CD4-positive, alpha-beta T cell treated with Interleukin-1 beta for 1 hour (primary cell): ENCODE data around the gene FURIN.
"Not testable (repeated sequence)": the region's sequence is repeated elsewhere in the genome, so short reads cannot be mapped to it uniquely, and the experiment has no call there.

Source experiments
- DNase-seq, 2 donors: peaks; one replicate each; pipeline ENCODE4 v3.0.0-alpha.2; 2020 to 2022

The FURIN gene

GRCh38 chr15:90871139-90871715, 2.8 kb downstream of the FURIN start:
- DNase-seq = peak; percentile 15 to 28

- DNase-seq = no peak
These were observed 3.5 kb downstream of the FURIN start for GRCh38 chr15:90871716-90872485.

DNA sequence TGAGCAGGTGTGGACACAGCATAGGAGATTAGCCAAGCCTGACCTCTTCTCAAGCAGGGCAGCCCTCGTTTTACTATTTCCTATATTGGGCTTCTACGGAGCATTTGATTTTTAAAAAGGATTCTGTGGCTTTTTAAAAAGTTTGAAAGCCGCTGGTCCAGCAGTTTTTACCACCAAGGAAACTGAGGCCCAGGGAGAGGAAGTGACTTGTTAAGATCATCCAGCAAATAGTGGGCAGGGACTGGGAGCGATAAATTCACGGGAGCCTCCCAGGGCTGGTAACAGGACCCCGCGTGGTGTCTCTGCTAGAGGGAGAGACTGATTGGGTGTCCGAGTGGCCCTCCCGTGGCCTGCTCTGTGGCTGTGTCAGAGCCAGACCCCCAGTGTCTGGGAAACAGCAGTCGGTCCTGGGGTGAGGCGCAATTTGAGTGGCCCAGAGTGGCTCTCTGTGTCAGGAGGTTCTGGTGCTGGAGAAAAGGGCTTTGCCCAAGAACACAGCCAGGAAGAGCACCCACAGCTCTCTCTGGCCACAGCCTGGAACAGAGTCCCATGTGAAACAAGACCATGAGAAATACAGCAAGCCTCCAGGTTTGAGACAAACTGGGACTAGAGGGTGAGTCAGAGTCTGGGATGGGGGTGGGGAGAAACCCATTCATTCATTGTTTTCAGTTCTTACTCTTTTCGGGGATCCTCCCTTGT, 4.2 kb downstream of the FURIN start:
- DNase-seq = peak in 1 of 2 donors; percentile 17

- DNase-seq = no peak
These were observed 5.2 kb downstream of the FURIN start for GRCh38 chr15:90873488-90873997.

GRCh38 chr15:90873998-90874605, 5.7 kb downstream of the FURIN start:
- no peak for DNase-seq

DNA sequence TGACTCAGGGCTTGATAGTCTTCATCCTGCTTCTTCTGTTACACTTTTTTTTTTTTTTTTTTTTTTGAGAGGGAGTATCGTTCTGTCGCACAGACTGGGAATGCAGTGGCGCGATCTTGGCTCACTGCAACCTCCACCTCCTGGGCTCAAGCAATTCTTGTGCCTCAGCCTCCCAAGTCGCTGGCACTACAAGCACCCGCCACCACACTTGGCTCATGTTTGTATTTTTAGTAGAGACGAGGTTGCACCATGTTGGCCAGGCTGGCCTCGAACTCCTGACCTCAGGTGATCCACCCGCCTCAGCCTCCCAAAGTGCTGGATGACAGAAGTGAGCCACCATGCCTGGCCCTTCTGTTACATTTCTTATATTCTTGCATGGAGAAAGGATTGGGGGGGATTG, 6.6 kb downstream of the FURIN start:
- not testable (repeated sequence) for DNase-seq

- DNase-seq = no peak
These were observed 7.2 kb downstream of the FURIN start for GRCh38 chr15:90875549-90875981.

DNA sequence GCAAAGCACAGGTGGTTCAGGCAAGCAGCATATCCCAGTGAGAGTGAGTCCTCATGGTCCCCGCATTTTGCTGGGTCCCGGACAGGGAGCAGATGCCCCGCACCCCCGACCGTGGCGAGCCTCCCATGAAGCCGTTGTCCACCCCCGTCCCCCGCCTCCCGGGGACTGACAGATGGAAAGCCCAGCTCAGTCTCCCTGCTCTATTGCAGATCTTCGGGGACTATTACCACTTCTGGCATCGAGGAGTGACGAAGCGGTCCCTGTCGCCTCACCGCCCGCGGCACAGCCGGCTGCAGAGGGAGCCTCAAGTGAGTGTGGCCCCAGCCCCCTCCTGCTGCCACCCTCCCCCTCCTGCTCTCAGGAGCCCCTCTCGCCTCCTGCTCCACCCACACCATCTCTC, 7.7 kb downstream of the FURIN start:
- no peak for DNase-seq

DNA sequence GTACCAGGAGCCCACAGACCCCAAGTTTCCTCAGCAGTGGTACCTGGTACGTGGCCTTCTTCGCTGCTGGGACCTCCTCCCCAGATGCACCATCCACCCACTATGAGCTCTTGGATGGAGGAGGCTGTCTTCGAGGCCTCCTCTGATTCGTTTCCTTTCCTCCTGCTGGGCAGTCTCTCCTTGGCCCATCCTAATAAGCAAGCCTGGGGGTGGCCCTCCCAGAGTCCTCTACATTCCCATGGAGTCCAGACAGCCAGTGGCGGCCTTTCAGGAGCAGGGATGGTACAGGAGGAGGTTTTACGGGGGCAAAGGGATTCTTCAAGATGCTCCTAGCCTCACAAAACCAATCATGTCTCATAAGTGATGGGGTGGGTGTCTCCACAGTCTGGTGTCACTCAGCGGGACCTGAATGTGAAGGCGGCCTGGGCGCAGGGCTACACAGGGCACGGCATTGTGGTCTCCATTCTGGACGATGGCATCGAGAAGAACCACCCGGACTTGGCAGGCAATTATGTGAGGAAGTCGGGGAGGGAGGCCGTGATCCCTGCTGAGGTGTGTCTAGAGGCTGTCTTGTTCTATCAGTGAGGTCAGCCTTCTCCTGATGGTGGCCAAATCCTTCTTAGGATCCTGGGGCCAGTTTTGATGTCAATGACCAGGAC, 8.3 kb downstream of the FURIN start:
- no peak for DNase-seq

GRCh38 chr15:90877315-90877714, 8.9 kb downstream of the FURIN start:
- no peak for DNase-seq

- no peak for DNase-seq
These were observed 9.6 kb downstream of the FURIN start for GRCh38 chr15:90877996-90878395.

- DNase-seq = no peak
These were observed 10.3 kb downstream of the FURIN start for GRCh38 chr15:90878660-90879059.

DNA sequence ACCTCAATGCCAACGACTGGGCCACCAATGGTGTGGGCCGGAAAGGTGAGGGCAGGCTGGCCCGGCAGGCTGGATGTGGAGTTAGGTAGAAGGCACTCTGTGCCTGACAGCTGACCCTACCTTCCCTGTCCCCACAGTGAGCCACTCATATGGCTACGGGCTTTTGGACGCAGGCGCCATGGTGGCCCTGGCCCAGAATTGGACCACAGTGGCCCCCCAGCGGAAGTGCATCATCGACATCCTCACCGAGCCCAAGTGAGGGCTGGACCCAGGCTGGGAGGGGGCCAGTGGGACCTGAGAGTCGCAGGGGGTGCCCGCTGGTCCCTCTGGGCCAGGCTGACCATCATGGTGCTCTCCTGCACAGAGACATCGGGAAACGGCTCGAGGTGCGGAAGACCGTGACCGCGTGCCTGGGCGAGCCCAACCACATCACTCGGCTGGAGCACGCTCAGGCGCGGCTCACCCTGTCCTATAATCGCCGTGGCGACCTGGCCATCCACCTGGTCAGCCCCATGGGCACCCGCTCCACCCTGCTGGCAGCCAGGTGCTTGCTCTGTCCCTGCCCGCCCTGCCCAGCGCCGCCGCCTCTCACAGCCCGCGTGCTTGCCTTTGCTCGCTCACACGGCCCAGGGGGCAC, 11.5 kb downstream of the FURIN start:
- no peak for DNase-seq

DNA sequence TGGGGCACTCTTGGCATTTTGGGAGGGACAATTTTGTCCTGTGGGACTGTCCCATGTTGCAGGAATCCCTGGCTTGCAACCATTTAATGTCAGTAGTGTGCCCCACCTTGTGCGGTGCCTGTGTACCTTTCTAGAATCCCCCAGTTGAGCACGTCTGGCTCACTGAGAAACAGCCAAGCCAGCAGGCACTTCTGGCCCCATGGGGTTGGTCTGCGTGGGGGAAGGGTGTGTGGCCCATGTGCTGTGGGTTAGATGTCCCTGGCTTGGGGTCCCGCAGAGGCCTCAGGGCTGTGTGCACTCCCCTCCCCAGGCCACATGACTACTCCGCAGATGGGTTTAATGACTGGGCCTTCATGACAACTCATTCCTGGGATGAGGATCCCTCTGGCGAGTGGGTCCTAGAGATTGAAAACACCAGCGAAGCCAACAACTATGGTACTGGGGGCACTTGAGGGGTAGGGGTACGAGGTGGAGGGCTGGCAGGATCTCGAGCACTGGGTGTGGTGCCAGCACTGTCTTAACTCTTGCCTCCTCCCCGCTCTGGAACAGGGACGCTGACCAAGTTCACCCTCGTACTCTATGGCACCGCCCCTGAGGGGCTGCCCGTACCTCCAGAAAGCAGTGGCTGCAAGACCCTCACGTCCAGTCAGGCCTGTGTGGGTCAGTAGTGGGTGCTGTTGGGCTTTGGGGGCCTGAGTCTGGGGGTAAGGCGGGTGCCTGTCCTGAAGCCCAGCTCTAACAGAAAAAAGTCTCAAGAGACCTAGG, 12.2 kb downstream of the FURIN start:
- no peak for DNase-seq

- no peak for DNase-seq
These were observed 13.0 kb downstream of the FURIN start for GRCh38 chr15:90881181-90881977.

DNA sequence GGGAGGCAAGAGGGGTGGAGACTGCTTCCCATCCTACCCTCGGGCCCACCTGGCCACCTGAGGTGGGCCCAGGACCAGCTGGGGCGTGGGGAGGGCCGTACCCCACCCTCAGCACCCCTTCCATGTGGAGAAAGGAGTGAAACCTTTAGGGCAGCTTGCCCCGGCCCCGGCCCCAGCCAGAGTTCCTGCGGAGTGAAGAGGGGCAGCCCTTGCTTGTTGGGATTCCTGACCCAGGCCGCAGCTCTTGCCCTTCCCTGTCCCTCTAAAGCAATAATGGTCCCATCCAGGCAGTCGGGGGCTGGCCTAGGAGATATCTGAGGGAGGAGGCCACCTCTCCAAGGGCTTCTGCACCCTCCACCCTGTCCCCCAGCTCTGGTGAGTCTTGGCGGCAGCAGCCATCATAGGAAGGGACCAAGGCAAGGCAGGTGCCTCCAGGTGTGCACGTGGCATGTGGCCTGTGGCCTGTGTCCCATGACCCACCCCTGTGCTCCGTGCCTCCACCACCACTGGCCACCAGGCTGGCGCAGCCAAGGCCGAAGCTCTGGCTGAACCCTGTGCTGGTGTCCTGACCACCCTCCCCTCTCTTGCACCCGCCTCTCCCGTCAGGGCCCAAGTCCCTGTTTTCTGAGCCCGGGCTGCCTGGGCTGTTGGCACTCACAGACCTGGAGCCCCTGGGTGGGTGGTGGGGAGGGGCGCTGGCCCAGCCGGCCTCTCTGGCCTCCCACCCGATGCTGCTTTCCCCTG, 13.8 kb downstream of the FURIN start:
- DNase-seq = no peak

DNA sequence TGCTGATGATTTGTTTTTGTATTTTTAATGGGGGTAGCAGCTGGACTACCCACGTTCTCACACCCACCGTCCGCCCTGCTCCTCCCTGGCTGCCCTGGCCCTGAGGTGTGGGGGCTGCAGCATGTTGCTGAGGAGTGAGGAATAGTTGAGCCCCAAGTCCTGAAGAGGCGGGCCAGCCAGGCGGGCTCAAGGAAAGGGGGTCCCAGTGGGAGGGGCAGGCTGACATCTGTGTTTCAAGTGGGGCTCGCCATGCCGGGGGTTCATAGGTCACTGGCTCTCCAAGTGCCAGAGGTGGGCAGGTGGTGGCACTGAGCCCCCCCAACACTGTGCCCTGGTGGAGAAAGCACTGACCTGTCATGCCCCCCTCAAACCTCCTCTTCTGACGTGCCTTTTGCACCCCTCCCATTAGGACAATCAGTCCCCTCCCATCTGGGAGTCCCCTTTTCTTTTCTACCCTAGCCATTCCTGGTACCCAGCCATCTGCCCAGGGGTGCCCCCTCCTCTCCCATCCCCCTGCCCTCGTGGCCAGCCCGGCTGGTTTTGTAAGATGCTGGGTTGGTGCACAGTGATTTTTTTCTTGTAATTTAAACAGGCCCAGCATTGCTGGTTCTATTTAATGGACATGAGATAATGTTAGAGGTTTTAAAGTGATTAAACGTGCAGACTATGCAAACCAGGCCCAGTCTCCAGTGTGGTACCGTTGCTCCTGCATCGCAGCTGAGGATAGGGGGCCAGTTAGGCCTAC, 14.6 kb downstream of the FURIN start:
- DNase-seq = no peak

DNA sequence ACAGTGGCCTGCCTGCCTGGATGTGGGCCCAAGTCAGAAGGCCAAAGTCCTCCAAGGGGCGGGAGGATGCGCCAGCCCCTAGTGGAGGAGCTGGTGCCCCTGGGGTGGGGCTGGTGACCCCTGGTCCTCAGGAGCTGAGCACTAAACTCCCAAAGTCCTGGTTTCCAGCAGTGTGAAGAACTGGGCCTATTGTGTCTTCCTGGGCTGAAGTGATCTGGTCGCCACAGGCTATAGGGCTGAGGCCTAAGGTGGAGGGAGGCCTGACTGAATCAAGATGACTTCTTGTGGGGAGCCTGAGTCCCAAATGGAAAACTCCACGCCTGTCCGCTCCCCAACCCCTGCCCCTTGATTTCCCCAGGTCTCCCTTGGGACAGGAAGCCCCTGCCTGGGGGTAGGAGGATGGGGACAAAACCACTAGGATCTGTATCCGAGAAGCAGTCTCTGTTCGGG, 15.2 kb downstream of the FURIN start:
- DNase-seq = no peak
